Breast epithelium (tissue), 3 donors: ENCODE results near the gene RANBP6.

Experiments
- POLR2A ChIP-seq: fragments of 450-650 bp; IDR thresholded peaks from one replicate; pipeline ENCODE4 v1.6.1; 2016; ENCODE audit warnings: antibody characterized with exemption, mild to moderate bottlenecking, moderate library complexity
- POLR2AphosphoS5 ChIP-seq, 3 donors: sonication (generic); formaldehyde crosslinking; IDR thresholded peaks; one replicate each; pipeline ENCODE4 v1.6.1; 2017; ENCODE audit warnings: antibody characterized with exemption in 3 of 3
- TF ChIP-seq, protein P1 (sequence below), 3 donors: fragments of 450-650 bp; IDR thresholded peaks; one replicate each; pipeline ENCODE4 v1.5.1; 2016 to 2017; ENCODE audit warnings: antibody characterized with exemption in 3 of 3, mild to moderate bottlenecking in 3 of 3, moderate library complexity in 3 of 3

DNA sequence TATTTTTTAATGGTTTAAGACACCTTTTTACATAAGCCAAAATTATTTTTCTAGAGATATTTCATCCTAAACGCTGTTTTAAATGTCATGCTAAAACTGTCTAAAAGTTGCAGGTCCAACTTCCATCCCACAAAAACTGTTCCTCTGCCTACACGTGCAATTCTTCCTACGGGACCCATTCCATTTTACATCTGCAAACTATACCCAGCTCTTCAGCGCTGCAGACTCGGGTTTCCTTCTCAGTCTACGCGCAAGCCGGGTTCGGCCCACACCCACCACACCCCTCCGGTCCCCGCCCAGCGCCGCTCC, 8.7 kb downstream of the RANBP6 start:
- no peak for TF ChIP-seq POLR2A
- TF ChIP-seq, protein P1, sequence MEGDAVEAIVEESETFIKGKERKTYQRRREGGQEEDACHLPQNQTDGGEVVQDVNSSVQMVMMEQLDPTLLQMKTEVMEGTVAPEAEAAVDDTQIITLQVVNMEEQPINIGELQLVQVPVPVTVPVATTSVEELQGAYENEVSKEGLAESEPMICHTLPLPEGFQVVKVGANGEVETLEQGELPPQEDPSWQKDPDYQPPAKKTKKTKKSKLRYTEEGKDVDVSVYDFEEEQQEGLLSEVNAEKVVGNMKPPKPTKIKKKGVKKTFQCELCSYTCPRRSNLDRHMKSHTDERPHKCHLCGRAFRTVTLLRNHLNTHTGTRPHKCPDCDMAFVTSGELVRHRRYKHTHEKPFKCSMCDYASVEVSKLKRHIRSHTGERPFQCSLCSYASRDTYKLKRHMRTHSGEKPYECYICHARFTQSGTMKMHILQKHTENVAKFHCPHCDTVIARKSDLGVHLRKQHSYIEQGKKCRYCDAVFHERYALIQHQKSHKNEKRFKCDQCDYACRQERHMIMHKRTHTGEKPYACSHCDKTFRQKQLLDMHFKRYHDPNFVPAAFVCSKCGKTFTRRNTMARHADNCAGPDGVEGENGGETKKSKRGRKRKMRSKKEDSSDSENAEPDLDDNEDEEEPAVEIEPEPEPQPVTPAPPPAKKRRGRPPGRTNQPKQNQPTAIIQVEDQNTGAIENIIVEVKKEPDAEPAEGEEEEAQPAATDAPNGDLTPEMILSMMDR (IDR thresholded peaks at IDR 0.05), result no peak
- no peak for TF ChIP-seq POLR2AphosphoS5 (IDR thresholded peaks at IDR 0.05)
